ENCODE data around the gene NPAS3.

The NPAS3 gene

DNA sequence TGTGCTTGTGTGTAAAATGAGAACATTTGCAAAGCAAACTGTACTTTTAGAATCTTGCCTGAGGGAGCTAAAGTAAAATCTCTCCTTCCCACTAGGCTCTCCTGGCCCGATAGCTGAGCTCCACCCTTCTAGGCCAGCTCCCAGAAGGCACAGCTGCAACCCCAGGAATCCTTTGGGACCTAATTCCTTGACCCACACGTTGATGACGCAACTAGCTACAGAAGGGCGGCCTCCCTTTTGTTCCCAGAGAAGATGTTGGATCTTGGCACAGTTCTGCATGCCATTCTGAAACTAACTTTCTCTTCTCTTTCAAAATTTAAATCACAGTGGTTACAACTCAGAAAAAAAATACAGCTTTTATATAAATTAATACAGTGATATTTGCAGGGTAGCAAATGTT is 744.1 kb downstream of the NPAS3 start:
- no peak for DNase-seq (ENCODE audit: low spot score)

DNA sequence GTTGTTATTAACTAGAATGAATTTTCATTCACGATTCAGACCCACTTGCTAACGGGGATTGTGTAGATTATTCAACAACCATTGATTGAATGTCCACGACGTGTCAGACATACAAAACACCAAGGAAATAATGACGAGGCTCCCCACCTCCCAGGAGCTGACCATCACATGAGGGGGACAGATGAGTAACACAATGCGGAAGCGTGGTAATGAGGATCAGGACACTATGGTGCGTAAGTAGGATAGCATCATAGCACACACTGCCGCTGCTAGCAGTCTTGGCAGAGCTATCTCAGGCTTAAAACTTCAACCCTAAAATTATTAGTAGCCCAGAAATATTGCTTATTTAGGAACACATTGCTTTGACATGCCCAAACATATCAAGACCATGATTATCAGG is 746.3 kb downstream of the NPAS3 start:
- DNase-seq (ENCODE audit: low spot score) = no peak

DNA sequence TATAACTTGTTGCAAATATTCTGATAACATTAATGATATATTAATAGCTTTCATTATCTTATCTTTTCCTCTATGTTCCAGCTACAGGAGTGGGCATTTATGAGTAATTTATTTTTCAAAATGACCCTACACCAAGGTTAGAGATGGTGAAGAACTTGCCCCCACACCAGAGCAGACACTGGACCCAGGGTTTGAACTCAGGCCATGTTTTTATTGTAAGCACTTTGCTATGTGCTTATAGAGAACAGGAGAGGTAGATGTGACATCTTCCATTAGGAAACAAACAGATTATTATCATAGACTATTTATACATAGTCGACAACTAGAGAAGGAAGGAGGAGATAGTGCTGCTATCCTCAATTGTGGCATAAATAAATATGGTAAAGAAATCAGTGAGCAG is 747.0 kb downstream of the NPAS3 start:
- no peak for DNase-seq (ENCODE audit: low spot score)

DNA sequence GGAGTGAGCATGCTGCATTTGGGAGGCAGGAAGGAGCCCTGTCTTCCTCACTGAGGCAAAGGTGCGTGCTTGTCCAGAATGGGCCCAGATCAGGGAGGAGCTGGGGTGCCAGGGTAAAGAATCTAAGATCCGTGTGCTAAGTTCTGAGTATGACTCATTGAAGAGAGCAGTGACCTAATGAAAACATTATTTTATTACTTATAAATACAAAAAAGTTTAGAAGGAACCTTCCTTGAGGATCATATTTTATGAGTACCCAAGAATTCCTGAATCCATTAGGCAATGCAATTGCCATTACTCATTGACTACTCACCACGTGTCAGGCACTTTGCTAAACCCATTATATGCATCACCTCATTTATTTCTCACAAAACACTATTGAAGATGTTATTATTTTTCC is 747.5 kb downstream of the NPAS3 start:
- DNase-seq (ENCODE audit: low spot score) = no peak

GRCh38 chr14:33686856-33687255 is 748.2 kb downstream of the NPAS3 start:
- no peak for DNase-seq (ENCODE audit: low spot score)

DNA sequence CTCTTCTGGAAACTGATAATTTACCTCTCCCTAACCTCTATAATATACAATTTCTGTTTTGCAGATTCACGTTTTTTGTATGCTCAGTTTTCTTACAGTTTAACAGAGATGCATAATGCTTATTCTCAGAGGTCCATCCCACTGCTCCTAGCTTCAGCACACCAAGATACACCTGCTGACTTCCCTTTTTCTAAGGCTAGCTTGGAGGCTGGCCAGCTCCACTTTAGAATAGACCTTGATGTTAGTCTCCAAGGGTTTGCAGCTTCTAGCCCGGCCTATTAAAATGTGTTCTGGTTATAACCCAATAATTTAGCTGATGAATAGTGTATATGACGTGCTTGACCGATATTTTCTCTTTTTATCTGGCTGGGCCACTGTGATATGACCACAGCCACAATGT is 751.0 kb downstream of the NPAS3 start:
- DNase-seq (ENCODE audit: low spot score) = no peak

- DNase-seq (ENCODE audit: low spot score) = no peak
These were observed 753.2 kb downstream of the NPAS3 start for GRCh38 chr14:33691907-33692306.

- no peak for DNase-seq (ENCODE audit: low spot score)
These were observed 754.1 kb downstream of the NPAS3 start for GRCh38 chr14:33692762-33693161.

- no peak for DNase-seq (ENCODE audit: low spot score)
These were observed 754.6 kb downstream of the NPAS3 start for GRCh38 chr14:33693237-33693636.

DNA sequence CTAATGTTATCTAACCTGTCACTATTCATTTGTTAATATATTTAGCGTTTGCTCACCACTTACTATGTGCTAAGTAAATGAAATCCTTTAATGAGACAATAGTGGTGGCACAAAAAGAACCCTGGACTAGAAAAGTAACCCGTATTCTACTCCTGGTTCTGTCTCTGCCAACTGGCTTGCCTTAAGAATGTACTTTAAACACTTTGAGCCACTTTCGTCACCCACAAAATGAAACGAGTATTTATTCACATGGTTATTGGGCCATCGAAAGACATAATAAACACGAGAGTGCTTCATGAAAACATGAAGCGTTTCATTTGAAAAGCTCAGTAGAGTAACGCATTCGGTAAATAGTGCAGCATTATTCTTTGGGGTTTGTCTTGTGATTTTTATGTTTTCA is 757.5 kb downstream of the NPAS3 start:
- no peak for DNase-seq (ENCODE audit: low spot score)

DNA sequence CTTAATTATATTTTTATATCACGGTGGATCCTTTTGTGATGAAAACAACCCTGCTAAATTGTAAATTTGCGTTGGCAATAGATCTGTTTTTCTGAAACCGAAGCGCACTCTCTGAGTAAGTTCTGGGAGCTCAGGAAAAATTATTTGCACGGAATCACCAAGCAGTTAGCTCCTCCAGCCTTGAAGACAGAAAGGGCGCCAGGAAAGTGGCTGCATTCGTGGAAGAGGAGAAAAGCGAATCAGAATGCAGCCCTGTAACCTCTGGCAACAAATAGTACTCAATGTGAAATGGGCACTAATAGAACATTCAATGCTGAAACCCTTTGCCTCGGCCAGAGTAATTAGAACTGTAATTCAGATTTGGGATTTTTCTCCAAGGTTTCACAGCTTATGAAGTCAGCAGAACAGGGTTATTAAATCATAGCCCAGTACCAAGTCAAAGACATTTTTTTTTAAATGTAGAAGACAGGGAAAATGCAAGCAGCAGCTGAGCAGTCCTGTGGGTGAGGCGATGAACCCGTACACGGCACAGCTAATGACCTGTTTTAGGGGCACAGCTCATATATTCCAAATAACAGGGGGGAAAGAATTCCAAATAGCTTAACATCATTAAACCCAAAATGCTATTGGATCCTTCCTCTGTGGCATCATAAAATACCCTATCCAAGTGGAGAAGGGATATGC is 760.8 kb downstream of the NPAS3 start:
- no peak for DNase-seq (ENCODE audit: low spot score)

- no peak for DNase-seq (ENCODE audit: low spot score)
These were observed 761.4 kb downstream of the NPAS3 start for GRCh38 chr14:33700052-33700451.

- no peak for DNase-seq (ENCODE audit: low spot score)
These were observed 763.6 kb downstream of the NPAS3 start for GRCh38 chr14:33702293-33702692.

DNA sequence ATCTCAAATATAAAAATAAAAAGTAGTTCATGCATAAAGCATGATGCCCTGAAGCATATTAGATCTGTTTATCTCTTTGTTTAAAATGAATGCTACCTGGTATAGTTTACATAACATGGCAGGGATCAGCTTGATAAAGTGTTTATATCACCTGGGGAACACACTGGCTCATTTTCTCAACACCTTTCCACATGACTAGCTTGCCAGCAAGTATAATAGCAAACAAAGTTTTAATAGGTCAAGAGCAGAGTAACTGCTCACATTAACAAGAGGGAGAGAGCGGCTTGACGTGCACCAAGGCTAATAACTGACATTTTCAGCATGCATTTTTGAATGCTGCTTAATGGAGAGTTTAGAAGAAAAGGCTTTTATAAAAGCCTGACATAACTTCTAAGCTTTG is 765.8 kb downstream of the NPAS3 start:
- DNase-seq (ENCODE audit: low spot score) = no peak

DNA sequence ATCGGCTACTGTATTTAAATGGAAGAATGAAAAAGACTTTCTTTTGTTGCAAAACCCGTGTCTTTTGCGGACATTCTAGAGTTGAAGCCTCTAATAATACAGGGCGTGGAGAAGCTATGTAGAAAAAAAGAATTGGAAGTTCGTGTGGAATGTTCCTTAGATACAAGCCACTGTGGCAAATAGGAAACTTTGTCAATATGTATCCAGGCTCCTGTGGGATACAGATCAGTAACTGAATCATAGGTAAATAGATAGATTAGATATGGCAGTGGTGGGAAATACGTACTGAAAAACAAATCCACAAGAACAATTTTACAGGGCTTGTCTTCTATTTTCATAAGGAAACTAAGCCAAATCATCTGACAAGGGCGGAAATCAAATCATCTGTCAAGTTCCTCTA is 766.8 kb downstream of the NPAS3 start:
- DNase-seq (ENCODE audit: low spot score) = no peak

- no peak for DNase-seq (ENCODE audit: low spot score)
These were observed 769.0 kb downstream of the NPAS3 start for GRCh38 chr14:33707716-33708115.

- DNase-seq (ENCODE audit: low spot score) = no peak
These were observed 770.6 kb downstream of the NPAS3 start for GRCh38 chr14:33709283-33709682.

DNA sequence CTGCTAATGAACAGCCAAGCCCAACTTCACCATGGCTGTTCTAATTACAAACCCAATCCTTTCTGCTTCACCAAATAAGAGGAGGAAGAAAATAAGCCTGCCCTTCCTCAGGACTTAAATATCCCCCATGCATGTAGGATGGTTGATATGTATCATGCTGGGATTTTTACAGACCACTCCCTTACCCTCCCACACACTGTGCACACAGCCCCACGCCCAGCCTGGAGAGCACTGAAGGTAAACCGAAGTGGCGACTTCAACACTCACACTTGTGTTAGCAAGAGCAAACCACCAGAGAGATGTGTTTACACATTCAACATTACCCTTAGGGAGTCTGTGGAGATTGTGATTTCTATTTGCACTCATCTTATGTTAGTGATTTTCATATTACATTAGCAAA is 771.0 kb downstream of the NPAS3 start:
- DNase-seq (ENCODE audit: low spot score) = no peak

DNA sequence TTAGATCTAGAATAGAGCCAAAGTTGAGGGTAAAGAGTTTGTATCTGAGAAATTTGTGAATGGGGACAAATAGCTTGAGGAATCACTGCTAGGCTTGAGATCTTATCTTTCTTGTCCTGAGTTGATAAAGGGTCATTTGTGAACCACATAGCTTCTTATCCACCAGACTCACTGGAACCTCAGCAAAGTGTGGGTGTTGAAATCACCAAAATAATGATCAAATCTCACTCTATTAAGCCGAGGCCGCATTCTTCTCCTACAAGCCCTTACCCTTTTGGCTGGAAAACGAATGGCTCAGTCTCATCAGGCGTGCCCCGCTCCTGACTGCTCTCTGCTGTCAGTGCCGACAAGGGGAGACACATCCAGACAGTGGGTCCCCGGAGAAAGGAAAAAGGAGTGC is 771.6 kb downstream of the NPAS3 start:
- DNase-seq (ENCODE audit: low spot score) = no peak

DNA sequence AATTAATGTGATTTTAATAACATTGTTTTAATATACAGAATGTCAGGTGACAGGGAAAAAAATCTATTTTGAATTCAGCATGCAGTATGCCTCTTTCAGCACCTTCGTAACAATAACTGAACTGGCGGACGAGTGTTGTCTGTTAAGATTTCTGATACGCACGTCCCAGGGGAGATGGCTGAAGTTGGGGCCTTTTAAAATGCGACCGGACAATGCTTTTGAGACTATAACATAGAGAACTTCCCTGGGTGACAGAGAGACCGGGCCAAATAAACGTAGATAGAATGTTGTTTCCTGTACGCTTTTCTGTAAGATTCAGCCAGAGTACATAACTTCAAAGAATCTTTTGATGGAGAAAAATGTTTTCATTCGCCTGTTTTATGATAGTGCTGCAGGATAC is 772.5 kb downstream of the NPAS3 start:
- no peak for DNase-seq (ENCODE audit: low spot score)

DNA sequence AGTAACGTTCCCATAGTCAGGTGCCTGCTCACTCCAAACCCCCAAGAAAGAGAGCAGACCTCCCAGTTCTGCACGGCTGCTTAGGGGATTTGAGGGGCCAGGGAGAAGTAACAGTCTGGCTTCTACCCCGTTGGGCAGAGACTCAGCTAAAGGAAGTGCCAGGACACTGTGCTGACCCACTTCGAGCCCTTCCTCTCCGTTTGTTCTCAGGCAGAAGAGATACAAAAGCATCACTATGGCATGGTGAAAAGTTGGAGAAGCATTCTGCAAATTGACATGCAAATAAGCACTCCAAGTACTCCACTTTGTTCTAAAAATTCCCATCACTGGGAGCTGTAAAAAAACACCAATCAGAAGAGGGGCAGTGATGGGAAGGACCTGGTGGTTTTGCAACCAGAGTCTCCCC is 773.1 kb downstream of the NPAS3 start:
- DNase-seq (ENCODE audit: low spot score) = no peak

- no peak for DNase-seq (ENCODE audit: low spot score)
These were observed 776.0 kb downstream of the NPAS3 start for GRCh38 chr14:33714527-33715226.

DNA sequence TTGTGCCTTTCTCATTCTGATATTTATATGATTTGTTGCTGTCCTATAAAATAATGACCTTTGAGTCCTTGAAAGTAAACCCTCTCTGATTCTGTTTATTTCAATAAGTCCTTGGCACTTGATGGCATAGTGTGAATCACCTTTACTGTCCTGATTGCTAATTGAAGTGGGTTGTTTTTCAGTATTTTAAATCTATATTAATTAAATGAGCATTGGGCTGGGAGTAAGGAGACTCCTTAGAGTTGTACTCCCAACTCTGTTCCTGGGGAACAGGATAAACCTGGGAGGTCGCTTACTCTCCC is 776.5 kb downstream of the NPAS3 start:
- no peak for DNase-seq (ENCODE audit: low spot score)

- DNase-seq (ENCODE audit: low spot score) = no peak
These were observed 778.2 kb downstream of the NPAS3 start for GRCh38 chr14:33716921-33717320.

All from ecto neural progenitor cell (in vitro differentiated cells).